ENCODE results near the gene ALKAL2. TPM values are rescaled to one million over a fixed set of nuclear protein-coding genes. Genes with fewer than 3 reads are reported as not detected.

The ALKAL2 gene
- total and polyA plus RNA-seq, 9 of the 15 experiments (the other 6 are each of a cell fraction or from before 2014, with no cell fraction given), result not detected

- no peak for TF ChIP-seq CXXC5 (CRISPR knock-in tag; IDR thresholded peaks at IDR 0.05)
- TF ChIP-seq, protein P1, sequence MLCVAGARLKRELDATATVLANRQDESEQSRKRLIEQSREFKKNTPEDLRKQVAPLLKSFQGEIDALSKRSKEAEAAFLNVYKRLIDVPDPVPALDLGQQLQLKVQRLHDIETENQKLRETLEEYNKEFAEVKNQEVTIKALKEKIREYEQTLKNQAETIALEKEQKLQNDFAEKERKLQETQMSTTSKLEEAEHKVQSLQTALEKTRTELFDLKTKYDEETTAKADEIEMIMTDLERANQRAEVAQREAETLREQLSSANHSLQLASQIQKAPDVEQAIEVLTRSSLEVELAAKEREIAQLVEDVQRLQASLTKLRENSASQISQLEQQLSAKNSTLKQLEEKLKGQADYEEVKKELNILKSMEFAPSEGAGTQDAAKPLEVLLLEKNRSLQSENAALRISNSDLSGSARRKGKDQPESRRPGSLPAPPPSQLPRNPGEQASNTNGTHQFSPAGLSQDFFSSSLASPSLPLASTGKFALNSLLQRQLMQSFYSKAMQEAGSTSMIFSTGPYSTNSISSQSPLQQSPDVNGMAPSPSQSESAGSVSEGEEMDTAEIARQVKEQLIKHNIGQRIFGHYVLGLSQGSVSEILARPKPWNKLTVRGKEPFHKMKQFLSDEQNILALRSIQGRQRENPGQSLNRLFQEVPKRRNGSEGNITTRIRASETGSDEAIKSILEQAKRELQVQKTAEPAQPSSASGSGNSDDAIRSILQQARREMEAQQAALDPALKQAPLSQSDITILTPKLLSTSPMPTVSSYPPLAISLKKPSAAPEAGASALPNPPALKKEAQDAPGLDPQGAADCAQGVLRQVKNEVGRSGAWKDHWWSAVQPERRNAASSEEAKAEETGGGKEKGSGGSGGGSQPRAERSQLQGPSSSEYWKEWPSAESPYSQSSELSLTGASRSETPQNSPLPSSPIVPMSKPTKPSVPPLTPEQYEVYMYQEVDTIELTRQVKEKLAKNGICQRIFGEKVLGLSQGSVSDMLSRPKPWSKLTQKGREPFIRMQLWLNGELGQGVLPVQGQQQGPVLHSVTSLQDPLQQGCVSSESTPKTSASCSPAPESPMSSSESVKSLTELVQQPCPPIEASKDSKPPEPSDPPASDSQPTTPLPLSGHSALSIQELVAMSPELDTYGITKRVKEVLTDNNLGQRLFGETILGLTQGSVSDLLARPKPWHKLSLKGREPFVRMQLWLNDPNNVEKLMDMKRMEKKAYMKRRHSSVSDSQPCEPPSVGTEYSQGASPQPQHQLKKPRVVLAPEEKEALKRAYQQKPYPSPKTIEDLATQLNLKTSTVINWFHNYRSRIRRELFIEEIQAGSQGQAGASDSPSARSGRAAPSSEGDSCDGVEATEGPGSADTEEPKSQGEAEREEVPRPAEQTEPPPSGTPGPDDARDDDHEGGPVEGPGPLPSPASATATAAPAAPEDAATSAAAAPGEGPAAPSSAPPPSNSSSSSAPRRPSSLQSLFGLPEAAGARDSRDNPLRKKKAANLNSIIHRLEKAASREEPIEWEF (CRISPR knock-in tag; IDR thresholded peaks at IDR 0.05), result no peak
These were observed 32.7 kb upstream of the ALKAL2 start (continued) for GRCh38 chr2:320561-320960.

GRCh38 chr2:319059-319600, 31.2 kb upstream of the ALKAL2 start:
- Histone ChIP-seq H3K4me1 (replicated peaks in 1 of 2; ENCODE audit: control insufficient read depth in 2 of 2, insufficient read depth in 2 of 2, low read length in 2 of 2) (peaks cover 0 to 19% of the 10 kb centered on the region in 2 experiments; a peak in 1 of 5 replicates), H3K9me3 (replicated peaks; ENCODE audit: control insufficient read depth, insufficient read depth, low read depth, low read length) (no peaks in the 10 kb centered on the region), H3K27ac (ENCODE audit: extremely low read depth, low read depth, low read length) (no peak overlapping the region), H3K79me2 (ENCODE audit: control insufficient read depth, insufficient read depth, low read length) (no peaks in the 10 kb centered on the region), H3K4me3 (no peak overlapping the region), H3K36me3 (ENCODE audit: control insufficient read depth, insufficient read depth, low read length) (no peaks in the 10 kb centered on the region), H4K20me1 (replicated peaks; ENCODE audit: control insufficient read depth, insufficient read depth, low read length) (no peaks in the 10 kb centered on the region), H2AFZ (ENCODE audit: low read depth, low read length) (no peak overlapping the region), H3K9ac (ENCODE audit: insufficient read depth in 1 of 2, low read depth in 2 of 2, low read length in 2 of 2) (no peak overlapping the region), H3K27me3 (ENCODE audit: control insufficient read depth in 2 of 2, insufficient read depth in 2 of 2, low read length in 2 of 2) (peaks cover 17 to 55% of the 10 kb centered on the region in 2 experiments; a peak in 3 of 5 replicates), H3K9me1 (ENCODE audit: control insufficient read depth, insufficient read depth, low read length) (no peaks in the 10 kb centered on the region), H3K4me2 (ENCODE audit: insufficient read depth, low read length) (no peak overlapping the region)
- no peak for DNase-seq (ENCODE audit: extremely low read depth in 1 of 4, low spot score in 3 of 4)
- CTCF ChIA-PET (ENCODE audit: low intra/inter-chr PET ratio), result no interaction called here
- WGBS (ENCODE audit: insufficient coverage, low coverage, missing lambda C conversion rate), result 16% methylated on average over 5 of the region's 34 CpGs
- intact Hi-C loops (cut with micrococcal nuclease) (no loop called here), in situ Hi-C loops (cut with MboI) (no loop called here)
- POLR2A ChIA-PET, result no interaction called here
- TF ChIP-seq SRSF7 (optimal IDR thresholded peaks at IDR 0.05; ENCODE audit: low read depth, low read length) (peak; percentile 58), EGR1 (conservative IDR thresholded peaks at IDR 0.05) (peak; percentile 97), CXXC5 (CRISPR knock-in tag; IDR thresholded peaks at IDR 0.05) (no peak), ZBTB43 (CRISPR knock-in tag; IDR thresholded peaks at IDR 0.05) (peak; percentile 98), ZKSCAN3 (CRISPR knock-in tag; IDR thresholded peaks at IDR 0.05) (no peak), PCBP1 (IDR thresholded peaks at IDR 0.05; ENCODE audit: low read depth, low read length, poor library complexity, severe bottlenecking) (peak; percentile 20), ZKSCAN8 (CRISPR knock-in tag; IDR thresholded peaks at IDR 0.05) (peak; percentile 80), HNRNPUL1 (IDR thresholded peaks at IDR 0.05; ENCODE audit: low read length) (peak; percentile 92), TEAD4 (IDR thresholded peaks at IDR 0.05; ENCODE audit: low read length) (peak; percentile 53), TEAD4 (CRISPR knock-in tag; IDR thresholded peaks at IDR 0.05; ENCODE audit: borderline replicate concordance) (no peak), TRIM24 (IDR thresholded peaks at IDR 0.05) (peak; percentile 65 to 86; a peak in 3 of 4 replicates)
- TF ChIP-seq, protein P2, sequence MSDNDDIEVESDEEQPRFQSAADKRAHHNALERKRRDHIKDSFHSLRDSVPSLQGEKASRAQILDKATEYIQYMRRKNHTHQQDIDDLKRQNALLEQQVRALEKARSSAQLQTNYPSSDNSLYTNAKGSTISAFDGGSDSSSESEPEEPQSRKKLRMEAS (CRISPR knock-in tag; IDR thresholded peaks at IDR 0.05), result 0 out of 2 replicates have a peak, but pooled peaks have one; percentile 3
- FAIRE-seq, result no peak
- no TSS peak for BruUV-seq (replicated peaks)
- no peak for ATAC-seq
